HAP-1 (cell line): Measurements from ENCODE around the gene ALK.

Experiments used
- DNase-seq, 2 experiments: peaks; one replicate each; pipeline ENCODE4 v3.0.0-alpha.2; 2016 to 2020; ENCODE audit warnings: low spot score in 2 of 2
- H3K27me3 ChIP-seq: fragments of 250-450 bp; sonication (Bioruptor Pico); 2 replicates; pipeline ENCODE4 v1.5.1; 2020; ENCODE audit warnings: low read depth, mild to moderate bottlenecking, moderate library complexity
- H3K36me3 ChIP-seq: fragments of 250-450 bp; sonication (Bioruptor Pico); replicated peaks from 2 replicates; pipeline ENCODE4 v1.5.1; 2020; ENCODE audit warnings: mild to moderate bottlenecking
- H3K4me1 ChIP-seq: fragments of 250-450 bp; sonication (Bioruptor Pico); 2 replicates; pipeline ENCODE4 v1.5.1; 2020; ENCODE audit warnings: mild to moderate bottlenecking
- H3K4me3 ChIP-seq: fragments of 250-450 bp; sonication (Bioruptor Pico); 2 replicates; pipeline ENCODE4 v1.5.1; 2020; ENCODE audit warnings: mild to moderate bottlenecking, moderate library complexity
- H3K9me3 ChIP-seq: fragments of 250-450 bp; sonication (Bioruptor Pico); 2 replicates; pipeline ENCODE4 v1.5.1; 2020; ENCODE audit warnings: mild to moderate bottlenecking, moderate library complexity
- in situ Hi-C: fragments of 300-500 bp; cut with MboI; formaldehyde crosslinking; loops from 3 replicates; pipeline ENCODE4 v1.14.3; 2020; ENCODE audit warnings: low sequenced_read_pairs, inconsistent platforms, mixed read lengths

Gene ALK

GRCh38 chr2:29412197-29412925 is 509.0 kb downstream of the ALK start:
- H3K4me1 ChIP-seq, result no peaks in the 10 kb centered on the region
- DNase-seq, result no peak
- in situ Hi-C loops, result no loop called here

GRCh38 chr2:29405707-29406106 is 515.7 kb downstream of the ALK start:
- H3K27me3 ChIP-seq, result no peaks in the 10 kb centered on the region; the same call in 1 of the 2 replicates
- no peak for DNase-seq
- H3K36me3 ChIP-seq, result no peaks in the 10 kb centered on the region
- H3K4me3 ChIP-seq, result no peak overlapping the region
- no peaks in the 10 kb centered on the region for H3K9me3 ChIP-seq
- H3K4me1 ChIP-seq, result no peaks in the 10 kb centered on the region
- in situ Hi-C loops, result no loop called here

More at GRCh38 chr2:29412197-29412925, 509.0 kb downstream of the ALK start:
- Histone ChIP-seq H3K27me3 (0 out of 2 replicates have a peak, but pooled peaks cover 2% of the 10 kb centered on the region), H3K4me3 (no peak overlapping the region), H3K9me3 (no peaks in the 10 kb centered on the region), H3K36me3 (no peaks in the 10 kb centered on the region)

GRCh38 chr2:29405266-29405665 is 516.1 kb downstream of the ALK start:
- Histone ChIP-seq H3K9me3 (no peaks in the 10 kb centered on the region), H3K36me3 (no peaks in the 10 kb centered on the region), H3K4me1 (no peaks in the 10 kb centered on the region), H3K4me3 (no peak overlapping the region), H3K27me3 (no peaks in the 10 kb centered on the region; the same call in 1 of the 2 replicates)
- DNase-seq, result no peak
- in situ Hi-C loops, result no loop called here

- Histone ChIP-seq H3K27me3 (no peaks in the 10 kb centered on the region; the same call in 1 of the 2 replicates), H3K4me1 (no peaks in the 10 kb centered on the region), H3K9me3 (no peaks in the 10 kb centered on the region), H3K4me3 (no peak overlapping the region), H3K36me3 (no peaks in the 10 kb centered on the region)
- in situ Hi-C loops, result no loop called here
- no peak for DNase-seq
Observed at GRCh38 chr2:29401994-29402393, 519.4 kb downstream of the ALK start.

GRCh38 chr2:29400930-29401653 is 520.3 kb downstream of the ALK start:
- no peaks in the 10 kb centered on the region for H3K4me1 ChIP-seq
- DNase-seq, result no peak

GRCh38 chr2:29398384-29399237 is 522.8 kb downstream of the ALK start:
- Histone ChIP-seq H3K36me3 (no peaks in the 10 kb centered on the region), H3K27me3 (no peaks in the 10 kb centered on the region), H3K4me3 (no peak overlapping the region), H3K9me3 (no peaks in the 10 kb centered on the region), H3K4me1 (no peaks in the 10 kb centered on the region)
- in situ Hi-C loops, result no loop called here
- no peak for DNase-seq

More at GRCh38 chr2:29400930-29401653, 520.3 kb downstream of the ALK start:
- Histone ChIP-seq H3K27me3 (no peaks in the 10 kb centered on the region; the same call in 1 of the 2 replicates), H3K36me3 (no peaks in the 10 kb centered on the region), H3K4me3 (no peak overlapping the region), H3K9me3 (no peaks in the 10 kb centered on the region)
- in situ Hi-C loops, result no loop called here

GRCh38 chr2:29397713-29398112 is 523.7 kb downstream of the ALK start:
- Histone ChIP-seq H3K4me3 (no peak overlapping the region), H3K36me3 (no peaks in the 10 kb centered on the region), H3K27me3 (no peaks in the 10 kb centered on the region), H3K9me3 (no peaks in the 10 kb centered on the region), H3K4me1 (no peaks in the 10 kb centered on the region)
- no peak for DNase-seq
- in situ Hi-C loops, result no loop called here

GRCh38 chr2:29397039-29397438 is 524.3 kb downstream of the ALK start:
- Histone ChIP-seq H3K27me3 (no peaks in the 10 kb centered on the region), H3K36me3 (no peaks in the 10 kb centered on the region), H3K4me1 (no peaks in the 10 kb centered on the region), H3K4me3 (no peak overlapping the region), H3K9me3 (no peaks in the 10 kb centered on the region)
- in situ Hi-C loops, result no loop called here
- no peak for DNase-seq

GRCh38 chr2:29394981-29395350 is 526.4 kb downstream of the ALK start:
- DNase-seq, result no peak
- no peaks in the 10 kb centered on the region for H3K27me3 ChIP-seq
- in situ Hi-C loops, result no loop called here
- no peaks in the 10 kb centered on the region for H3K4me1 ChIP-seq
- H3K9me3 ChIP-seq, result no peaks in the 10 kb centered on the region
- no peaks in the 10 kb centered on the region for H3K36me3 ChIP-seq
- no peak overlapping the region for H3K4me3 ChIP-seq

- H3K27me3 ChIP-seq, result no peaks in the 10 kb centered on the region
- no peaks in the 10 kb centered on the region for H3K36me3 ChIP-seq
- in situ Hi-C loops, result no loop called here
- H3K9me3 ChIP-seq, result no peaks in the 10 kb centered on the region
- DNase-seq, result no peak
- no peak overlapping the region for H3K4me3 ChIP-seq
- H3K4me1 ChIP-seq, result no peaks in the 10 kb centered on the region
Observed at GRCh38 chr2:29394311-29394980, 526.9 kb downstream of the ALK start.

- in situ Hi-C loops, result no loop called here
- H3K4me1 ChIP-seq, result no peaks in the 10 kb centered on the region
Observed at GRCh38 chr2:29393676-29394075, 527.7 kb downstream of the ALK start.

GRCh38 chr2:29392774-29393173 is 528.6 kb downstream of the ALK start:
- Histone ChIP-seq H3K4me3 (no peak overlapping the region), H3K9me3 (no peaks in the 10 kb centered on the region), H3K36me3 (no peaks in the 10 kb centered on the region), H3K4me1 (no peaks in the 10 kb centered on the region), H3K27me3 (no peaks in the 10 kb centered on the region)
- DNase-seq, result no peak
- in situ Hi-C loops, result no loop called here

More at GRCh38 chr2:29393676-29394075, 527.7 kb downstream of the ALK start:
- DNase-seq, result no peak
- Histone ChIP-seq H3K27me3 (no peaks in the 10 kb centered on the region), H3K4me3 (no peak overlapping the region), H3K9me3 (no peaks in the 10 kb centered on the region), H3K36me3 (no peaks in the 10 kb centered on the region)

GRCh38 chr2:29390136-29390535 is 531.2 kb downstream of the ALK start:
- no peaks in the 10 kb centered on the region for H3K36me3 ChIP-seq
- DNase-seq, result no peak
- H3K4me3 ChIP-seq, result no peak overlapping the region
- peaks cover 5% of the 10 kb centered on the region for H3K27me3 ChIP-seq
- in situ Hi-C loops, result no loop called here
- no peaks in the 10 kb centered on the region for H3K4me1 ChIP-seq
- H3K9me3 ChIP-seq, result no peaks in the 10 kb centered on the region
